ENCODE data around the gene LRP1B.

LRP1B gene

GRCh38 chr2:140865837-140866236 lies 1265.0 kb downstream of the LRP1B start:
- no peak for TF ChIP-seq CTCF (IDR thresholded peaks at IDR 0.05; ENCODE audit: control insufficient read depth, extremely low read depth, insufficient read depth)
- H3K4me3 ChIP-seq (ENCODE audit: low read depth, low read length) = no peak overlapping the region
- no peak for DNase-seq (ENCODE audit: low read depth)

DNA sequence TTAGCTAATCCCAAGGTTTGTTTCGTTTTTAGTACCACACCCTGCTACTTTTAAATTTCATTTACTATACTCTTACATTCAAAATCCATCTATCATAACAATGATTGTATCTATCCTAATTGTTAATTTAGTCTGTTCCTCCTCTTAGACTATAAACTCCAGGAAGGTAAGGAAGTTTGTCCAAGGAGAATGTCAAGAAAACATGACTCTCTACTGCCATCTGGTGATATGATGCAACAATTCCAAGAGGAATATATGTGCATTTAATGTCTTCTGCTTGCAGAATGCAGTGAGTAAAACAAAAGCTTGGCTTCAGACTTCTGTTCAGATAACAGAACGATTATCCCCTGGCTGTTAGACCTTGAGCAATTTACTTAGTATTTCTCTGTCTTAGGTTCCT lies 1267.1 kb downstream of the LRP1B start:
- DNase-seq (ENCODE audit: low read depth) = peak; percentile 36
- TF ChIP-seq CTCF (IDR thresholded peaks at IDR 0.05; ENCODE audit: control insufficient read depth, extremely low read depth, insufficient read depth) = peak; percentile 64
- no peak overlapping the region for H3K4me3 ChIP-seq (ENCODE audit: low read depth, low read length)

DNA sequence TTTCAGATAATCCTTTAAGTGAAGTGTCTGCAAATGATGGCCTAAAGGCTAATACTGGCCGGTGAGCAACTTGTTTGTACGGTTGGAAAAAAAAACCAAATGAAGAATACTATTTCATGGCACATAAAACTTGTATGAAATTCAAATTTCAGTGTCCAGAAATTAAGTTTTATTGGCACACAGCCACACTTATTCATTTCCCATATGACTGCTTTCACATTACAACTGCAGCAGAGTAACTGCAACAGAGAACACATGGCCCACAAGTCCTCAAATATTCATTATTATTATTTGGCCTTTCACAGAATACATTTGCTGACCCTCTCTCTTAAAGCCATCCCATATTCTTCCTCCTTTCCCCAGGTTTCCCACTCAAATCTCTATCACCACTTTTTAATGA lies 1268.6 kb downstream of the LRP1B start:
- TF ChIP-seq CTCF (IDR thresholded peaks at IDR 0.05; ENCODE audit: control insufficient read depth, extremely low read depth, insufficient read depth) = no peak
- H3K4me3 ChIP-seq (ENCODE audit: low read depth, low read length) = no peak overlapping the region
- DNase-seq (ENCODE audit: low read depth) = no peak

- DNase-seq (ENCODE audit: low read depth) = no peak
- TF ChIP-seq CTCF (IDR thresholded peaks at IDR 0.05; ENCODE audit: control insufficient read depth, extremely low read depth, insufficient read depth) = no peak
- no peak overlapping the region for H3K4me3 ChIP-seq (ENCODE audit: low read depth, low read length)
These were observed 1269.2 kb downstream of the LRP1B start for GRCh38 chr2:140861666-140862065.

DNA sequence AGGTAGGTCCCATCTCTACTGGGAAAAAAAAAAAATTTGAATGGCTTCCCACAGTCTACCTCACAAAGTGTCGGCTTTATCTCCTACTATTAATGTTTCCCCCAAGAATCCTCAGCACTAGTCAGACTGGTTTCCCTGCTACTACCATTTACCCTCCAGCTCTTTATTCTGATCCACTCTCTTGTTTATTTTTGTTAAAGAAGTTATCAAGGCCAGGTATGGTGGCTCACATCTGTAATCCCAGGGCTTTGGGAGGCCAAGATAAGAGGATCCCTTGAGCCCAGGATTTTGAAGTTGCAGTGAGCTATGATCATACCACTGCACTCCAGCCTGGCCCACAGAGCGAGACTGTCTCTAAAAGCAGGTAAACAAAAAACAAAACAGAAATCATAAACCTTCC lies 1275.3 kb downstream of the LRP1B start:
- no peak for TF ChIP-seq CTCF (IDR thresholded peaks at IDR 0.05; ENCODE audit: control insufficient read depth, extremely low read depth, insufficient read depth)
- H3K4me3 ChIP-seq (ENCODE audit: low read depth, low read length) = no peak overlapping the region
- no peak for DNase-seq (ENCODE audit: low read depth)

- no peak for DNase-seq (ENCODE audit: low read depth)
- no peak for TF ChIP-seq CTCF (IDR thresholded peaks at IDR 0.05; ENCODE audit: control insufficient read depth, extremely low read depth, insufficient read depth)
These were observed 1279.4 kb downstream of the LRP1B start for GRCh38 chr2:140851258-140851981.

DNA sequence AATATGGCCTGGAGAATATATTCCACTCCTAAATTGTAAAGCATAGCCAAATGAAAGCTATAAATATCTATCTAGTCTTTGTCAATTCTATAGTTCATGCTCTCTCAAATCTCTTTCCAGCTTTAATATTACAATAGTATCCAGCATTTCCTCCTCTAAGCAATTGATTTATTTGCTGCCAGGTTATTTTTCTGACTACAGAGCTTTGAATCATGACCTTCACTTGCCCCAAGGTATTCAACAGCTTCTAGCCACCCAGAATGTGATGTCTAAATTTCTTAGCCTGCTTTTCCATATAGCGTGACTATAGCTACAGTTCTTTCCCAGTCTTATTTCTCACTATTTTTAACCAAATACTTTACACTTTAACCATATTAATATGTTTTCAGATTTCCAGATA lies 1287.6 kb downstream of the LRP1B start:
- DNase-seq (ENCODE audit: low read depth) = no peak
- no peak for TF ChIP-seq CTCF (IDR thresholded peaks at IDR 0.05; ENCODE audit: control insufficient read depth, extremely low read depth, insufficient read depth)
- H3K4me3 ChIP-seq (ENCODE audit: low read depth, low read length) = no peak overlapping the region

More at GRCh38 chr2:140851258-140851981, 1279.4 kb downstream of the LRP1B start:
- H3K4me3 ChIP-seq (ENCODE audit: low read depth, low read length) = no peak overlapping the region

Data from LNCaP clone FGC (cell line).